ENCODE data around the gene OMP.

Gene OMP

DNA sequence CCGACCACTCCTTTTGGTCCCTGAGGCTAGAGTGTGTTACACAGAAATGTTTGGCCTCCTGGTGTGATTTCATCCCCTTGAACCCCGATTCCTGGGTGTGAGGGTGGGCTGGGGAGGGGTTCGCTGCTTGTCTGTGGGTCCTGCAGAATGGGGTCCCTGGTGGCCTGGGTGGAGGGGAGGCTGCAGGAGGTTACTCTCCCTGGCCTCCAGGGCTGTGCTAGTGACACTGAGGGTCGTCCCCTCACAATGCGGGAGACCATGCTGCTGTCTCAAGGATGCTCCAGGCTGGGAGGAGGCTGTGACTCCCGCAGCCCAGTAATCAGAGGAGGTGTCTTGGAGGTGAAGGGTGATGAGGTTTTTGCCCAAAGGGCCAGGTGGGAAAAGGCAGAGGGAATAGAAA, 17.0 kb upstream of the OMP start:
- Histone ChIP-seq H3K9me3 (ENCODE audit: control insufficient read depth in 1 of 2, low read length in 2 of 2) (no peaks in the 10 kb centered on the region), H3K27ac (ENCODE audit: low read depth, low read length) (peak overlapping the region; percentile 93), H3K4me3 (ENCODE audit: low read depth in 1 of 2, low read length in 2 of 2) (no peak overlapping the region), H3K36me3 (ENCODE audit: control insufficient read depth in 1 of 2, insufficient read depth in 2 of 2, low read length in 2 of 2) (peaks cover 0 to 27% of the 10 kb centered on the region in 2 donors), H3K9ac (ENCODE audit: low read depth in 1 of 2, low read length in 2 of 2) (peak overlapping the region; percentile 65 to 85), H3K27me3 (ENCODE audit: control insufficient read depth in 1 of 2, insufficient read depth in 2 of 2, low read length in 2 of 2) (no peaks in the 10 kb centered on the region), H3K4me1 (ENCODE audit: control insufficient read depth in 1 of 2, insufficient read depth in 2 of 2, low read length in 2 of 2) (peaks cover 93 to 95% of the 10 kb centered on the region in 2 donors)

GRCh38 chr11:77086521-77087472, 15.8 kb upstream of the OMP start:
- H3K9me3 ChIP-seq (ENCODE audit: control insufficient read depth in 1 of 2, low read length in 2 of 2): no peaks in the 10 kb centered on the region
- no peaks in the 10 kb centered on the region for H3K27me3 ChIP-seq (ENCODE audit: control insufficient read depth in 1 of 2, insufficient read depth in 2 of 2, low read length in 2 of 2)
- peak overlapping the region; percentile 65 to 85 for H3K9ac ChIP-seq (ENCODE audit: low read depth in 1 of 2, low read length in 2 of 2)
- H3K27ac ChIP-seq (ENCODE audit: low read depth, low read length): peak overlapping the region; percentile 93
- peak overlapping the region; percentile 38 to 51 for H3K4me3 ChIP-seq (ENCODE audit: low read depth in 1 of 2, low read length in 2 of 2)
- H3K4me1 ChIP-seq (ENCODE audit: control insufficient read depth in 1 of 2, insufficient read depth in 2 of 2, low read length in 2 of 2): peaks cover 86 to 93% of the 10 kb centered on the region in 2 donors
- H3K36me3 ChIP-seq (ENCODE audit: control insufficient read depth in 1 of 2, insufficient read depth in 2 of 2, low read length in 2 of 2): peaks cover 0 to 30% of the 10 kb centered on the region in 2 donors

GRCh38 chr11:77087723-77088225, 14.9 kb upstream of the OMP start:
- Histone ChIP-seq H3K36me3 (ENCODE audit: control insufficient read depth in 1 of 2, insufficient read depth in 2 of 2, low read length in 2 of 2) (peaks cover 0 to 30% of the 10 kb centered on the region in 2 donors), H3K4me3 (ENCODE audit: low read depth in 1 of 2, low read length in 2 of 2) (peak overlapping the region; percentile 38 to 51), H3K27ac (ENCODE audit: low read depth, low read length) (peak overlapping the region; percentile 93), H3K27me3 (ENCODE audit: control insufficient read depth in 1 of 2, insufficient read depth in 2 of 2, low read length in 2 of 2) (no peaks in the 10 kb centered on the region), H3K9me3 (ENCODE audit: control insufficient read depth in 1 of 2, low read length in 2 of 2) (no peaks in the 10 kb centered on the region), H3K4me1 (ENCODE audit: control insufficient read depth in 1 of 2, insufficient read depth in 2 of 2, low read length in 2 of 2) (peaks cover 76 to 84% of the 10 kb centered on the region in 2 donors), H3K9ac (ENCODE audit: low read depth in 1 of 2, low read length in 2 of 2) (peak overlapping the region; percentile 51 to 85)

DNA sequence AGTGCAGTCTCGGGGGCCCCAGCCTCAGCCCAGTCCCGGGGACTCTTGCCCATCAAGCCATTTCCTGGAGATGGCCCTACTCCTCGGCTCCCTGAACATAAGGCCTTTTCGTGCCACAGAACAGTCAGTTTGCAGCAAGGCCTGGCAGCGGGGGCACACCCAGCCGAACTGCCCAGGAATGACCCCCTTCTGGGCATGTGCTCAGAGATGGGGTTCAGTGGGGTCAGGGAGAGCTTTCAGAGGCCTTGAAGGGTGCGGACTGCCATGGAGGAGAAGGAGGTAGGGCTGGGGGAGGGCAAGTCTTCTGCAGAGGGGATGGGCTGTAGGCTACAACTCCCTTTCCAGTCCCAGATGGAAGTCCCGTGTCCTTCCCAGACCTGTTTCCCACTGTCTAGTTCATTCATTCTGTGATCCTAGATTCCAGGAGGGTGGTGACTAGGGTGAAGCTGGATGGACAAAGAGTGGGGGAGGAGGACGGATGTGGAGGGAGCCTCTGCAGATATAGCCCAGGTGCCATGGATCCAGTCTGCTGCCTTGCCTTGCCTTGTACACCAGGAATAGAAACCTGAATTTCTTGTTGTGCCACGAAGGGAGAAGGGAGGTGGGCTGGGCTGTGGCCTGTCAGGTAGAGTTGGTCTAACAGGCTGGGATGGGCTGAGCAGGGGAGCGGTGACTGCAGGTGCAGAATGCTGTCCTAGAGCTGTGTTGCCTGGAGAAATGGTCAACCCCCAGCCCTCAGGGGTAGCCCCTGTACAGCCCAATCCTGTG, 14.2 kb upstream of the OMP start:
- Histone ChIP-seq H3K4me1 (ENCODE audit: control insufficient read depth in 1 of 2, insufficient read depth in 2 of 2, low read length in 2 of 2) (peaks cover 69 to 77% of the 10 kb centered on the region in 2 donors), H3K27me3 (ENCODE audit: control insufficient read depth in 1 of 2, insufficient read depth in 2 of 2, low read length in 2 of 2) (no peaks in the 10 kb centered on the region), H3K9me3 (ENCODE audit: control insufficient read depth in 1 of 2, low read length in 2 of 2) (no peaks in the 10 kb centered on the region), H3K4me3 (ENCODE audit: low read depth in 1 of 2, low read length in 2 of 2) (peak overlapping the region in 1 of 2 donors; percentile 38), H3K9ac (ENCODE audit: low read depth in 1 of 2, low read length in 2 of 2) (peak overlapping the region; percentile 51 to 85), H3K27ac (ENCODE audit: low read depth, low read length) (peak overlapping the region; percentile 93), H3K36me3 (ENCODE audit: control insufficient read depth in 1 of 2, insufficient read depth in 2 of 2, low read length in 2 of 2) (peaks cover 0 to 33% of the 10 kb centered on the region in 2 donors)

- peak overlapping the region; percentile 50 for H3K27ac ChIP-seq (ENCODE audit: low read depth, low read length)
These were observed 13.6 kb upstream of the OMP start for GRCh38 chr11:77089004-77089545.

DNA sequence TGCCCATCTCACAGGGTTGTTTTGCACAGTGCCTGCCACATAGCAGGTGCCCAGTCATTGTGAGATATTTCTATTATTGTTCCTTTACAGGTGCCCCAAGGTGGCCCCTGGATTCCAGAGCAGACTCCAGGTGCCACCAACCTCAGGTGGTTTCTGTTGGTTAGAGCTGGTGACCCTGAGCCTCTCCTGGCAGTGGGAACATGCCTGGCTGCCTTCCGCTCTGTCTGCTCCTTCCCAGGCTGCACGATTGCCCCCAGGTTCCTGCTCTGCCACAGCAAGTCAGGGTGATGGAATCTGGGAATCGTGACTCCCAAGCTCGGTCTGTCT, 12.6 kb upstream of the OMP start:
- Histone ChIP-seq H3K4me1 (ENCODE audit: control insufficient read depth in 1 of 2, insufficient read depth in 2 of 2, low read length in 2 of 2) (peaks cover 66 to 77% of the 10 kb centered on the region in 2 donors), H3K4me3 (ENCODE audit: low read depth in 1 of 2, low read length in 2 of 2) (no peak overlapping the region), H3K36me3 (ENCODE audit: control insufficient read depth in 1 of 2, insufficient read depth in 2 of 2, low read length in 2 of 2) (peaks cover 4 to 38% of the 10 kb centered on the region in 2 donors), H3K27ac (ENCODE audit: low read depth, low read length) (no peak overlapping the region), H3K27me3 (ENCODE audit: control insufficient read depth in 1 of 2, insufficient read depth in 2 of 2, low read length in 2 of 2) (no peaks in the 10 kb centered on the region), H3K9ac (ENCODE audit: low read depth in 1 of 2, low read length in 2 of 2) (no peak overlapping the region), H3K9me3 (ENCODE audit: control insufficient read depth in 1 of 2, low read length in 2 of 2) (no peaks in the 10 kb centered on the region)

More at GRCh38 chr11:77089004-77089545, 13.6 kb upstream of the OMP start:
- no peak overlapping the region for H3K4me3 ChIP-seq (ENCODE audit: low read depth in 1 of 2, low read length in 2 of 2)
- H3K36me3 ChIP-seq (ENCODE audit: control insufficient read depth in 1 of 2, insufficient read depth in 2 of 2, low read length in 2 of 2): peaks cover 4 to 39% of the 10 kb centered on the region in 2 donors
- H3K9me3 ChIP-seq (ENCODE audit: control insufficient read depth in 1 of 2, low read length in 2 of 2): no peaks in the 10 kb centered on the region
- peak overlapping the region; percentile 35 to 50 for H3K9ac ChIP-seq (ENCODE audit: low read depth in 1 of 2, low read length in 2 of 2)
- no peaks in the 10 kb centered on the region for H3K27me3 ChIP-seq (ENCODE audit: control insufficient read depth in 1 of 2, insufficient read depth in 2 of 2, low read length in 2 of 2)
- H3K4me1 ChIP-seq (ENCODE audit: control insufficient read depth in 1 of 2, insufficient read depth in 2 of 2, low read length in 2 of 2): peaks cover 66 to 77% of the 10 kb centered on the region in 2 donors

- no peak overlapping the region for H3K4me3 ChIP-seq (ENCODE audit: low read depth in 1 of 2, low read length in 2 of 2)
- no peak overlapping the region for H3K9ac ChIP-seq (ENCODE audit: low read depth in 1 of 2, low read length in 2 of 2)
- H3K27ac ChIP-seq (ENCODE audit: low read depth, low read length): no peak overlapping the region
- no peaks in the 10 kb centered on the region for H3K9me3 ChIP-seq (ENCODE audit: control insufficient read depth in 1 of 2, low read length in 2 of 2)
- H3K36me3 ChIP-seq (ENCODE audit: control insufficient read depth in 1 of 2, insufficient read depth in 2 of 2, low read length in 2 of 2): peaks cover 4 to 34% of the 10 kb centered on the region in 2 donors
- no peaks in the 10 kb centered on the region for H3K27me3 ChIP-seq (ENCODE audit: control insufficient read depth in 1 of 2, insufficient read depth in 2 of 2, low read length in 2 of 2)
- peaks cover 69 to 78% of the 10 kb centered on the region in 2 donors for H3K4me1 ChIP-seq (ENCODE audit: control insufficient read depth in 1 of 2, insufficient read depth in 2 of 2, low read length in 2 of 2)
These were observed 12.1 kb upstream of the OMP start for GRCh38 chr11:77090373-77091111.

DNA sequence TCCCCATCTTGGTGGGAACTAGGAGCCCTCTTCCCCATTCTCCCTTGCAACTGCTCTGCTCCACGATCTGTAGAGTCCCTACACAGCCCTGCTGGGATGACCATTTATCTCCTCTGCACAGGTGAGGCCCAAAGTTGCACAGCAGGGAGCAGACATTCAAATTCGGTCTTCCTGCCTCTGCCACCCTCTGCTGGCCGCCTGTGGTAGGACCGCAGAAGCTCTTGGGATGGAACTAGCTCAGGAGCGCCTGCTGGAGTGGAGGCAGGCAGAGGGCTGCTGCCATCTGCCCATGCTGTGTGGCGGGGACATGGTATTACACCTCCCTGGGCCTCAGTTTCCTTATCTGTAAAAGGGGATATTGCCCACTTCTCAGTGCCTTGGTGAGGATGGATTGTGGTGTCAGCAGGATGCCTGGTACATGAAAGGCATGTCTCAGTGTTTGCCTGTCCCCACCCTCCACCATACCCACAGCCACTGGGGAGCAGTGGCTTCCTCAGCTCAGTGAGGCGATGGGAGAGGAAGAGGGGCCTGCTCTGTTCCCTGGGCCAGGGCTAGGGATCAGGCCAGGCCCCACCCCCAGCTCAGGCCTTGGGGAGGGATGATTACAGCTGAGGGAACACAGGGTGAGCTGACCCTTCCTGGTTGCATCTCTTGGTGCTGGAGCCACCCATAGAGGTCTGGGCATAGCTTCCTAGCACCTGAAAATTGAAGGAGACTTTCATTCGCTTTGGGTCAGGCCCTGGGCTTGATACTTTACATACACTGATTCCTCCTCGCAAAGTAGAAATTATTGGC, 11.3 kb upstream of the OMP start:
- no peak overlapping the region for H3K9ac ChIP-seq (ENCODE audit: low read depth in 1 of 2, low read length in 2 of 2)
- H3K27ac ChIP-seq (ENCODE audit: low read depth, low read length): no peak overlapping the region
- no peaks in the 10 kb centered on the region for H3K9me3 ChIP-seq (ENCODE audit: control insufficient read depth in 1 of 2, low read length in 2 of 2)
- peaks cover 10 to 31% of the 10 kb centered on the region in 2 donors for H3K36me3 ChIP-seq (ENCODE audit: control insufficient read depth in 1 of 2, insufficient read depth in 2 of 2, low read length in 2 of 2)
- H3K4me1 ChIP-seq (ENCODE audit: control insufficient read depth in 1 of 2, insufficient read depth in 2 of 2, low read length in 2 of 2): peaks cover 69 to 76% of the 10 kb centered on the region in 2 donors
- no peaks in the 10 kb centered on the region for H3K27me3 ChIP-seq (ENCODE audit: control insufficient read depth in 1 of 2, insufficient read depth in 2 of 2, low read length in 2 of 2)
- no peak overlapping the region for H3K4me3 ChIP-seq (ENCODE audit: low read depth in 1 of 2, low read length in 2 of 2)

DNA sequence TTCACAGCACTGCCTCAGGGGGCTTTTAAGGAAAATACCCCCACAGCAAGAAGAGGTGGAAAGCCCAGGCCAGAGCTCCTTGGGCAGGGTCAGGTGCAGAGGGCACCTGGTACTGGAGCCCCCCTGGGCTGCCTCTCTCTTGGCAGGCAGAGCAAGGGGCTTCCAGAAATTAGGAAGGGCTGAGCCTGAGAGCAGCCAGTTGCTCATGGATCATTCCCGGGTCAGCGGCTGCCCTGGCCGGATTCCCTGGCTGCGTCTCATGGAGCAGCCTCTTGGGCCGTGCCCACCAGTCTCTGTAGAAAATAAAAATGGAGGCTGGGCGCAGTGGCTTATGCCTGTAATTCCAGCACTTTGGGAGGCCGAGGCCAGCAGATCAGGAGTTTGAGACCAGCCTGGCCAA, 10.3 kb upstream of the OMP start:
- Histone ChIP-seq H3K9me3 (ENCODE audit: control insufficient read depth in 1 of 2, low read length in 2 of 2) (no peaks in the 10 kb centered on the region), H3K36me3 (ENCODE audit: control insufficient read depth in 1 of 2, insufficient read depth in 2 of 2, low read length in 2 of 2) (peaks cover 10 to 31% of the 10 kb centered on the region in 2 donors), H3K9ac (ENCODE audit: low read depth in 1 of 2, low read length in 2 of 2) (no peak overlapping the region), H3K27me3 (ENCODE audit: control insufficient read depth in 1 of 2, insufficient read depth in 2 of 2, low read length in 2 of 2) (no peaks in the 10 kb centered on the region), H3K27ac (ENCODE audit: low read depth, low read length) (no peak overlapping the region), H3K4me3 (ENCODE audit: low read depth in 1 of 2, low read length in 2 of 2) (no peak overlapping the region), H3K4me1 (ENCODE audit: control insufficient read depth in 1 of 2, insufficient read depth in 2 of 2, low read length in 2 of 2) (peaks cover 70 to 71% of the 10 kb centered on the region in 2 donors)
